Aortic smooth muscle cell (primary cell): ENCODE results near the gene CFC1. TPM values are rescaled to one million over a fixed set of nuclear protein-coding genes. Genes with fewer than 3 reads are reported as not detected.

ENCODE experiments used
- total RNA-seq: library from RNA; depleted of rRNA; stranded (reverse); fragments of >200 nt; gene quantifications from 2 replicates; pipeline ENCODE4 v1.2.3, GENCODE V29; 2014

CFC1 gene
- not detected in 2 replicates for total RNA-seq

DNA sequence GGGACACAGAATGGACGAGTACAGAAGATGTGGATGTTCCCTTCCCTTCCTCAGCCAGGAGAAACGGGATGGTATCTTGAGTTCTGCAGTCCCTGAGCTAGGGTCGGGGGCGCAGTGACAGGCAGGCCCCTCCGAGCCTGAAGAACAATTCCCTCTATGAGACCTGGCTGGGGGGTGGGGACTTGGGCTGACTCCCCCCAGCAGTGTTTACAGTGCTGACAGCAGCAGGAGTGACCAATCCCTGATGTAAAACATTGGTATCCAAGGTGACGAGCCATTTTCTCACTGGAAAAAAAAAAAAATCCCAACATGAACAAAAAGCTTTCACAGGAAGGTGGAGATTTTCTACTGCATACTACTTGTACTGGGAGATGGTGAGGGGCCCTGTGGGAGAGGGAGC is at the start of gene CFC1:
Gene CFC1 (minus strand): TSS at position 183 of the 400 bp plus-strand sequence. CDS start 288 bp downstream, outside the sequence.

DNA sequence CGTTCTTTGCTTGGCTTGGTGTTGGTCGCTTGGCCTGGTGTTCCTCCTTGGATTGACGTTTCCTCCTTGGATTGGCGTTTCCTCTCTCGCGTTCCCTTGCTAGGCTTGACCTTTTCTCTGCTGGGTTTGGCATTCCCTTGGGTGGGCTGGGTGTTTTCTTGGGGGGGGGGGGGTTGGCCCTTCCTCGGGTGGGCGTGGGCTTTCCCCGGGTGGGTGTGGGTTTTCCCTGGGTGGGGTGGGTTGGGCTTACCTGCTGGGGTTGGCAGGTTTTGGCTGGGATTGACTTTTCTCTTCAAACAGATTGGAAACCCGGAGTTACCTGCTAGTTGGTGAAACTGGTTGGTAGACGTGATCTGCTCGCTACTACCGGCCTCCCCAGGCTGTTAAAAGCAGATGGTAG is 11.8 kb upstream of the CFC1 start, which contains the start of gene POTEJ:
Gene POTEJ (plus strand): TSS at position 301 of the 400 bp plus-strand sequence. CDS start 93 bp downstream, at position 394.

Other genes starting within 250 kb of the CFC1 start
- gene PTPN18, start 243.5 kb downstream of the CFC1 start, total RNA-seq, result 14.7 and 14.9 TPM in 2 replicates
- gene POTEI, start 90.2 kb downstream of the CFC1 start, total RNA-seq, result not detected in 2 replicates
- gene CFC1B, start 78.4 kb downstream of the CFC1 start, total RNA-seq, result not detected in 2 replicates
- gene POTEJ, start 11.9 kb upstream of the CFC1 start, total RNA-seq, result not detected in 2 replicates
- gene GPR148, start 129.5 kb upstream of the CFC1 start, total RNA-seq, result not detected in 2 replicates
- gene AMER3, start 156.0 kb upstream of the CFC1 start, total RNA-seq, result not detected in 2 replicates
- gene ARHGEF4, start 237.3 kb upstream of the CFC1 start, total RNA-seq, result 1.3 and 2.8 TPM in 2 replicates